Cardiac fibroblast (primary cell): ENCODE data around the gene FBXO27.

ENCODE experiments used
- DNase-seq, 2 donors: peaks; one replicate each; pipeline versions ENCODE4 v3.0.0 to v3.0.0-alpha.2; 2010; ENCODE audit warnings: low read depth in 2 of 2
- H3K4me3 ChIP-seq, 2 donors: replicated peaks in 1 of 2; 1 replicate in 1 of 2; 2 replicates in 1 of 2; pipeline ENCODE4 v1.5.1; 2011; ENCODE audit warnings: low read depth in 2 of 2, low read length in 2 of 2, mild to moderate bottlenecking in 2 of 2, moderate library complexity in 1 of 2
- TF ChIP-seq, protein P1 (sequence below): IDR thresholded peaks from one replicate; pipeline ENCODE4 v1.5.1; 2011; ENCODE audit warnings: low read depth, mild to moderate bottlenecking, low read length, inconsistent platforms

FBXO27 gene, protein sequence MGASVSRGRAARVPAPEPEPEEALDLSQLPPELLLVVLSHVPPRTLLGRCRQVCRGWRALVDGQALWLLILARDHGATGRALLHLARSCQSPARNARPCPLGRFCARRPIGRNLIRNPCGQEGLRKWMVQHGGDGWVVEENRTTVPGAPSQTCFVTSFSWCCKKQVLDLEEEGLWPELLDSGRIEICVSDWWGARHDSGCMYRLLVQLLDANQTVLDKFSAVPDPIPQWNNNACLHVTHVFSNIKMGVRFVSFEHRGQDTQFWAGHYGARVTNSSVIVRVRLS

DNA sequence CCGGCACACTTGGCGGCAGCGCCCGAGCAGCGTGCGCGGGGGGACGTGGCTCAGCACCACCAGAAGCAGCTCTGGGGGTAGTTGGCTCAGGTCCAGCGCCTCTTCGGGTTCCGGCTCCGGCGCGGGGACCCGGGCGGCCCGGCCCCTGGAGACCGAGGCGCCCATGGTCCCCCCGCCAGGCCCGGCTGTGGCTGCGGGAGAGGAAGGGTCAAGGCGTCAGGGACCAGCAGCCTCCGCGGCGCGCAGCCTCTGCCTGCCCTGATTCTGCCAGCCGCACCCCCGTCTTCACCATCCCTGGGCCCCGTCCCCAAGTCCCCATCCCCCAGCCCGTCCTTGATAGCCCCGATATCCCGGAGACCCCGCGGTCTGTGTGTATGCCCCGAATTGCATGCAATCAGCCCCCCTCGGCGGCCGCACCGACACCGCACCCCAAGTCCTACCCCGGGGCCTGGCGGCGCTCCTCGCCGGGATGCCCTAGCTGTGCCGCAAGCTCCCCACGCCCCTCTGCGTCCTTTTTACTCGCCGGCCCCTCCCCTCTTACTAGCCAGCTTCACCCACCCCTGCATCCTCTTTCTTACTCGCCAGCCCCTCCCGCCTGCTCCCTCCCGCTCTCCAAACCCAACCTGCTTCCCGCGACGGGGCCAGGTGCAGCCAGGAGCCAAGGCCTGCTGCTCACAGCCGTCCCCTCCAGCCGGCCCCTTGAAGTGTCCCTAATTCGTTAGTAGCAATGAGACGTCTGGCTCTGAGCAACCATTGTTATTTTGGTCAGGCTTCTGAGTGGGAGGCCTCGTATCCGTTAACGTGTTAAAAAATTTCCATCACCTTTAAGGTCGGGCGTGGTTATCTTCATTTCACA is at the start of gene FBXO27:
TSS of gene FBXO27 (minus strand) at position 487 of the 856 bp plus-strand sequence. CDS start at position 165, 322 bp downstream.
- peak within 1 kb of the TSS; percentile 63 to 69 for H3K4me3 ChIP-seq
- DNase-seq, result peak in 1 of 2 donors; percentile 5
- TF ChIP-seq, protein P1, sequence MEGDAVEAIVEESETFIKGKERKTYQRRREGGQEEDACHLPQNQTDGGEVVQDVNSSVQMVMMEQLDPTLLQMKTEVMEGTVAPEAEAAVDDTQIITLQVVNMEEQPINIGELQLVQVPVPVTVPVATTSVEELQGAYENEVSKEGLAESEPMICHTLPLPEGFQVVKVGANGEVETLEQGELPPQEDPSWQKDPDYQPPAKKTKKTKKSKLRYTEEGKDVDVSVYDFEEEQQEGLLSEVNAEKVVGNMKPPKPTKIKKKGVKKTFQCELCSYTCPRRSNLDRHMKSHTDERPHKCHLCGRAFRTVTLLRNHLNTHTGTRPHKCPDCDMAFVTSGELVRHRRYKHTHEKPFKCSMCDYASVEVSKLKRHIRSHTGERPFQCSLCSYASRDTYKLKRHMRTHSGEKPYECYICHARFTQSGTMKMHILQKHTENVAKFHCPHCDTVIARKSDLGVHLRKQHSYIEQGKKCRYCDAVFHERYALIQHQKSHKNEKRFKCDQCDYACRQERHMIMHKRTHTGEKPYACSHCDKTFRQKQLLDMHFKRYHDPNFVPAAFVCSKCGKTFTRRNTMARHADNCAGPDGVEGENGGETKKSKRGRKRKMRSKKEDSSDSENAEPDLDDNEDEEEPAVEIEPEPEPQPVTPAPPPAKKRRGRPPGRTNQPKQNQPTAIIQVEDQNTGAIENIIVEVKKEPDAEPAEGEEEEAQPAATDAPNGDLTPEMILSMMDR, result no peak

DNA sequence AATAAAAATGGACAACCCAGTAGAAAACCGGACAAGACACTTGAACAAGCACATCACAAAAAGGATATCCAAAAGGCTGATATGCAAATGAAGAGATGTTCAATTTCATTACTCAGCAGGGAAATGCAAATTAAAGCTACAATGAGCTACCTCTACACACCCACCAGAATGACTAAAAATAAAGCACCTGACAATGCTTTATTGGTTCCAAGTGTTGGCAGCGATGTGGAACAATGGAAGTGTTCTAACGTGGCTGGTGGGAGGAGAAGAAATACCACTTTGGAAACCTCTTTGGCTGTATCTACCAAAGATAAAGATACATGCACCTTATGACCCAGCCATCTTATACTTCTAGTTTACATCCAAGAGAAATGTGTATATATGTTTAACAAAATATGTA is 48.1 kb upstream of the FBXO27 start:
- H3K4me3 ChIP-seq, result no peak overlapping the region
- TF ChIP-seq, protein P1, result no peak
- no peak for DNase-seq

DNA sequence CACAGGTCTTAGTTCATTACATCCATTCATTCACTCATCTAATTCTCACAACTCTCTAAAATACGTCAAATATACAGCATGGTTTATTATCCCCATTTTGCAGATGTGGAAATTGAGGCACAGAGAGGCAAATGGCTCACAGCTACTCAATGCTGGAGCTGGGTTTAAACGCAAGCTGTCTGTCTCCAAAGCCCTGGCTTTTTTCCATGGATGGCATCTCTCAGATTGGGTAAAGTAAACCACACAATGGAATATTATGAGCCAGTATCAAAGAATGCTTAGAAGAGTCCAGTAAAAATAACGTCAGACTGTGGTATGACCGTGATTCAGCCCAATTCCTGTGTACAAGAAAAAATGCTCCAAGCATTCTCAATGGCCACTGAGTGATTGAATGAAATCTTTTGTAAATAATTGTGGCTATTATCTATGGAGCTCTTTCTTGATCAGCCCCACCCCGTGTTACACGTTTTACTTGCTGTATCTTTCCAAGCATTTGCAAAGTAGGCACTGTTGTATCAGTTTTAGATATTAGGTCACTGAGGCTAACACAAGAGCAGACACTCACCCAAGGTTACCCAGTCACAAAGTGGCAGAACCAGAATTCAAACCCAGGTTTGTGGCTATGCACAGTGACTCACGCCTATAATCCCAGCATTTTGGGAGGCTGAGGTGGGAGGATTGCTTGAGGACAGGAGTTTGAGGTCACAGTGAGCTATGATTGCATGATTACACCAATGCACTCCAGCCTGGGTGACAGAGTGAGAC is 46.3 kb upstream of the FBXO27 start:
- peak; percentile 93 to 99 for DNase-seq
- no peak overlapping the region for H3K4me3 ChIP-seq
- TF ChIP-seq, protein P1, result no peak

DNA sequence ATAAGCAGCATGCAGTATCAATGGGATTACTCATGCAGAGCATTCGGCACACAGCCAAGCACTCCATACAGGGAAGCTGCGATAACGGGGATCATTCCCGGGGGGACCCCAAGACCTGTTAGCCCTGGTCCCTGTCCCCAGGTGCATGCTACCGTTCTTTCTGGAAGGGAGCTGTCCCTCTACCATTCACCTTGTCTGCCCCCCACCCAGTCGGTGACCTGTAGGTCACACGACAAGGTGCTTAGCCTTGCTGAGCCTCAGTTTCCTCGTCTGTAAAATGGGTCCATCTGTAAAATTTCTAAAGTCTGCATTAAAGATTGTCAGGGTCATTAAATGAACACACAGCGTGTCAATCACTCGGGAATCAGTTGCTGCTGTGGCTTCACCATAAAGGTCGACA is 45.0 kb upstream of the FBXO27 start:
- no peak overlapping the region for H3K4me3 ChIP-seq
- DNase-seq, result no peak
- TF ChIP-seq, protein P1, result no peak

DNA sequence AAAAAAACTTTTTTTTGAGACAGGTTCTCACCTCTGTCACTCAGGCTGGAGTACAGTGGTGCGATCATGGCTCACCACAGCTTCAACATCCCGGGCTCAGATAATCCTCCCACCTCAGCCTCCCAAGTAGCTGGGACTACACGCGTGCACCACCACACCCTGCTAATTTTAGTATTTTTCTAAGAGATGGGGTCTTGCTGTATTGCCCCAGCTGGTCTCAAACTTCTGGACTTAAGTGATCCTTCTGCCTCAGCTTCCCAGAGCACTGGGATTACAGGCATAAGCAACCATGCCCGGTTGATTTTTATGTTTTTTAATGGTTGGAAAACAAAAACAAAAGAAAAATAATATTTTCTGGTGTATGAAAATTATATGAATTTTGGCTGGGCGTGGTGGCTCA is 42.6 kb upstream of the FBXO27 start:
- no peak overlapping the region for H3K4me3 ChIP-seq
- DNase-seq, result no peak
- TF ChIP-seq, protein P1, result no peak

DNA sequence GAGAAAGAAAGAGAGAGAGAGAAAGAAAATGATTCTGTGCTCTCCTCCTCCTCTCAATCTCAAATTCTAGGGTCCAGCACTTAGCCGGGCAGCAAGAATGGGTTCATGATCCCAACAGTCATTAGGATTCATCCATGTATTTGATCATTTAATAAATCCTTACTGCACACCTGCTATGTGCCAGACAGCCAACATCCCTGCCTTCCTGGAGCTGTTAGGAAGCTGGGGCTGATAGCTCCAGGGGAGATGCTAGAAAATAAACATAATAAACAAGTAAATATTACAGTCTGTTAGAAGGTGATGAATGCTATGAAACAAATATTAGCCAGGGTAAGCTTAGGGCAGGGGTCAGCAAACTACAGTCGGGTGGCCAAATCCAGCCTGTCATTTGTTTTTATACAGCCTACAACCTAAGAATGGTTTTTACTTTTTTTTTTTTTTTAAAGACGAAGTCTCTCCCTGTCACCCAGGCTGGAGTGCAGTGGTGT is 41.9 kb upstream of the FBXO27 start:
- H3K4me3 ChIP-seq, result no peak overlapping the region
- DNase-seq, result no peak
- TF ChIP-seq, protein P1, result no peak
